Left renal cortex interstitium (tissue), 4 donors: ENCODE data around the gene P2RX2. TPM values are rescaled to one million over a fixed set of nuclear protein-coding genes. Genes with fewer than 3 reads are reported as not detected.

ENCODE experiments used
- DNase-seq, 4 donors: peaks; one replicate each; pipeline ENCODE4 v3.0.0-alpha.2; 2013; ENCODE audit warnings: low read depth in 4 of 4, low spot score in 2 of 4, missing footprints in 1 of 4
- polyA plus RNA-seq, 4 donors: library from polyadenylated mRNA; unstranded; fragments of 120-200 nt; gene quantifications; one replicate each; pipeline ENCODE4 v1.2.1, GENCODE V29; 2013; ENCODE audit not compliant: insufficient read length in 4 of 4

The P2RX2 gene
- 1 to 10 TPM in 3 of 4 donors, under 1 TPM in 1; 0.97 to 3.0 (median 1.7) TPM for polyA plus RNA-seq

- no peak for DNase-seq
Measured at GRCh38 chr12:132618683-132619043, at the start of gene P2RX2. Gene P2RX2 (plus strand): TSS chr12:132618776. CDS start chr12:132618817, 41 bp downstream.

GRCh38 chr12:132568826-132569480 is 49.6 kb upstream of the P2RX2 start:
- DNase-seq = no peak

GRCh38 chr12:132569856-132570480 is 48.6 kb upstream of the P2RX2 start:
- no peak for DNase-seq

- DNase-seq = no peak
Measured at GRCh38 chr12:132570635-132571034, 47.9 kb upstream of the P2RX2 start.

- no peak for DNase-seq
Measured at GRCh38 chr12:132571051-132571450, 47.5 kb upstream of the P2RX2 start.

- no peak for DNase-seq
Measured at GRCh38 chr12:132571598-132571997, 47.0 kb upstream of the P2RX2 start.

- no peak for DNase-seq
Measured at GRCh38 chr12:132572106-132572505, 46.5 kb upstream of the P2RX2 start.

GRCh38 chr12:132572801-132573760 is 45.5 kb upstream of the P2RX2 start:
- no peak for DNase-seq

- no peak for DNase-seq
Measured at GRCh38 chr12:132574271-132574996, 44.1 kb upstream of the P2RX2 start.

- no peak for DNase-seq
Measured at GRCh38 chr12:132575661-132576060, 42.9 kb upstream of the P2RX2 start.

- no peak for DNase-seq
Measured at GRCh38 chr12:132576701-132577100, 41.9 kb upstream of the P2RX2 start.

GRCh38 chr12:132577191-132577920 is 41.2 kb upstream of the P2RX2 start:
- DNase-seq = no peak

GRCh38 chr12:132578118-132578517 is 40.5 kb upstream of the P2RX2 start:
- no peak for DNase-seq

GRCh38 chr12:132578826-132579225 is 39.8 kb upstream of the P2RX2 start:
- DNase-seq = no peak

GRCh38 chr12:132579744-132580143 is 38.8 kb upstream of the P2RX2 start:
- no peak for DNase-seq

- no peak for DNase-seq
Measured at GRCh38 chr12:132580701-132581292, 37.8 kb upstream of the P2RX2 start.

GRCh38 chr12:132581348-132582057 is 37.1 kb upstream of the P2RX2 start:
- no peak for DNase-seq

GRCh38 chr12:132582058-132582420 is 36.5 kb upstream of the P2RX2 start:
- DNase-seq = no peak
